KMS-11 (cell line): ENCODE measurements around the gene ARHGAP22.

Experiments used
- H2AFZ ChIP-seq: fragments of 200-600 bp; sonication (generic); 2 replicates; pipeline ENCODE4 v1.6.1; 2016; ENCODE audit warnings: antibody characterized with exemption, mixed run types, low read depth
- H3K27ac ChIP-seq: fragments of 200-600 bp; sonication (generic); 2 replicates; pipeline ENCODE4 v1.6.1; 2016; ENCODE audit warnings: mild to moderate bottlenecking, mixed run types
- H3K27me3 ChIP-seq: fragments of 200-600 bp; sonication (generic); 2 replicates; pipeline ENCODE4 v1.6.1; 2017; ENCODE audit warnings: mild to moderate bottlenecking, low read depth, mixed run types, moderate library complexity; ENCODE audit not compliant: insufficient read depth
- H3K36me3 ChIP-seq: fragments of 200-600 bp; sonication (generic); 2 replicates; pipeline ENCODE4 v1.6.1; 2017; ENCODE audit warnings: mild to moderate bottlenecking, mixed run types; ENCODE audit not compliant: insufficient read depth
- H3K4me1 ChIP-seq: fragments of 200-600 bp; sonication (generic); 2 replicates; pipeline ENCODE4 v1.6.1; 2016; ENCODE audit warnings: mild to moderate bottlenecking, low read depth, mixed run types; ENCODE audit not compliant: poor library complexity, severe bottlenecking
- H3K4me2 ChIP-seq: fragments of 200-600 bp; sonication (generic); 2 replicates; pipeline ENCODE4 v1.7.0; 2016; ENCODE audit warnings: mild to moderate bottlenecking, mixed run types
- H3K4me3 ChIP-seq: fragments of 200-600 bp; sonication (generic); IDR thresholded peaks from 2 replicates; pipeline ENCODE4 v1.6.1; 2017; ENCODE audit warnings: low read depth, low read length, mixed read lengths; ENCODE audit not compliant: insufficient read depth
- H3K79me2 ChIP-seq: fragments of 200-600 bp; sonication (generic); 2 replicates; pipeline ENCODE4 v1.6.1; 2016; ENCODE audit warnings: low read depth, mixed run types; ENCODE audit not compliant: insufficient read depth
- H3K9ac ChIP-seq: fragments of 200-600 bp; sonication (generic); 2 replicates; pipeline ENCODE4 v1.6.1; 2016; ENCODE audit warnings: mild to moderate bottlenecking, mixed run types
- H4K20me1 ChIP-seq: fragments of 200-600 bp; sonication (generic); 2 replicates; pipeline ENCODE4 v1.6.1; 2016; ENCODE audit warnings: mild to moderate bottlenecking, mixed run types; ENCODE audit not compliant: insufficient read depth
- TF ChIP-seq, protein P1 (sequence below): fragments of 200-600 bp; sonication (generic); conservative IDR thresholded peaks from 2 replicates; pipeline ENCODE4 v1.6.1; 2017; ENCODE audit warnings: low read depth, mild to moderate bottlenecking, antibody characterized with exemption, low read length, moderate library complexity, mixed read lengths

Gene ARHGAP22

DNA sequence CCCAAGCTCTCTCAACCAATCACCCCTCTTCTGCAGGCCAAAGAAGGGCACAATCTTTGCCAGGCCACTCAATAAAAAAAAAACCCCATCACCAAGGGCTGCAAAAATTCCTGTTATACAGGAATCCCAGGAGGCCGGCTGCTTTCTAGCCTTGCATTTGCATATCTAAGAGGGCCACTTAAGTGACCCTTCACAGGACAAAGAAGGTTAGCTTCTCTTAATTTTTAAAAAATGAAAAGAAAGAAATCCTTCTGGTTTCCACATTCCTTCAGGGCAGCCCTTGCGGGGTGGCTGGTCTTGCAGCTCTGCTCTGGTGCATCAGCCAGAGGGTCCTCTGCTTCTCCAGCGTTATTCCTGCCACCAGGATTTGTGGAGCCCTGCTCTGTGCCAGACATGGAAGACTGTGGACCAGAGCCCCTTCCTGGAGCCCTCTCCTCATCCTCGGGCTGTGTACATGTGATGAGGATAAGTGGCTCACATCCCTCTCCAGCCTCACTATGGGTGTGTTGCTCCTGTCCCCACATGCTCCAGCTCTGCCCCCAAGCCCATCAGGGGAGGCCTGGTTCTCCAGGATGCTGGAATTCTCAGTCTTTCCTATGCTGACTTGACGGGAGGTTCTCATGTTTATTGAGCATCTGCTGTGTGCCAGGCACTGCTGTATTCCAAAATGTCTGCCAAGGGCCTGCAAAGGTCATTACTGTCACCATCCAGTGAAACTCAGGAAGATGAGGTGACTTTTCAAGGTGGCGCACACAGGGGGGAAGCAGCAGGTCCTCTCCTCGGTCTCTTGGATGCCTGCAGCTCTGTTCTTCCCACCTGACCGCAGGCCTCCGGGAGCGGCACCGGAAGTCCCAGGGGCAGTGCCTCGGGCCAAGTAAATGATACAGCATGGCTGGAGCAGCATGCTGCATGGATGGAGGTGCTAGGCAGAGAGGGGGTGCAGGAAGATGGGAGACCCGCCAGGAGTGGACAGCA lies 67.7 kb downstream of the ARHGAP22 start:
- Histone ChIP-seq H2AFZ (no peak overlapping the region), H3K4me3 (no peak overlapping the region), H3K27me3 (no peaks in the 10 kb centered on the region), H3K4me1 (no peaks in the 10 kb centered on the region), H3K27ac (no peak overlapping the region), H3K4me2 (no peak overlapping the region), H3K79me2 (no peaks in the 10 kb centered on the region), H3K9ac (no peak overlapping the region), H4K20me1 (no peaks in the 10 kb centered on the region), H3K36me3 (no peaks in the 10 kb centered on the region)
- TF ChIP-seq, protein P1, sequence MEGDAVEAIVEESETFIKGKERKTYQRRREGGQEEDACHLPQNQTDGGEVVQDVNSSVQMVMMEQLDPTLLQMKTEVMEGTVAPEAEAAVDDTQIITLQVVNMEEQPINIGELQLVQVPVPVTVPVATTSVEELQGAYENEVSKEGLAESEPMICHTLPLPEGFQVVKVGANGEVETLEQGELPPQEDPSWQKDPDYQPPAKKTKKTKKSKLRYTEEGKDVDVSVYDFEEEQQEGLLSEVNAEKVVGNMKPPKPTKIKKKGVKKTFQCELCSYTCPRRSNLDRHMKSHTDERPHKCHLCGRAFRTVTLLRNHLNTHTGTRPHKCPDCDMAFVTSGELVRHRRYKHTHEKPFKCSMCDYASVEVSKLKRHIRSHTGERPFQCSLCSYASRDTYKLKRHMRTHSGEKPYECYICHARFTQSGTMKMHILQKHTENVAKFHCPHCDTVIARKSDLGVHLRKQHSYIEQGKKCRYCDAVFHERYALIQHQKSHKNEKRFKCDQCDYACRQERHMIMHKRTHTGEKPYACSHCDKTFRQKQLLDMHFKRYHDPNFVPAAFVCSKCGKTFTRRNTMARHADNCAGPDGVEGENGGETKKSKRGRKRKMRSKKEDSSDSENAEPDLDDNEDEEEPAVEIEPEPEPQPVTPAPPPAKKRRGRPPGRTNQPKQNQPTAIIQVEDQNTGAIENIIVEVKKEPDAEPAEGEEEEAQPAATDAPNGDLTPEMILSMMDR = no peak

DNA sequence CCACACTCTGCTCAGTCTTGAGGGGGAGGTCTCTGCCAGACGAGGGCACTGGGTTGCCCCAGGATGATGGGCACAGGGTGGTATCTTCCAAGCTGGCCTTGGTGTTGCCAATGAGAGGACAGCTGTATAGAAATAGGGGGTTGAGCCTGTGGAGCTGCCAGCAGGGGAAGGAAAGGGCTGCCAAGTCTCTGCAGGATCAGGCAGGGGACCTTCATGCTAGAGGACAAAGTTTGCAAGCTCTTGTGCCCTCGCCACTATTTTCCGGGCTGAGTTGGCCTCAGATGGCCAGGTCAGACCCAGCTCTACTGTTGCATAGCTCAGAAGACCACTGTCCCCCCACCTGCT lies 68.7 kb downstream of the ARHGAP22 start:
- H3K36me3 ChIP-seq = no peaks in the 10 kb centered on the region
- H3K27ac ChIP-seq = no peak overlapping the region
- H4K20me1 ChIP-seq = no peaks in the 10 kb centered on the region
- no peaks in the 10 kb centered on the region for H3K27me3 ChIP-seq
- H3K9ac ChIP-seq = no peak overlapping the region
- TF ChIP-seq, protein P1 = no peak
- no peak overlapping the region for H3K4me3 ChIP-seq
- no peak overlapping the region for H2AFZ ChIP-seq
- no peaks in the 10 kb centered on the region for H3K4me1 ChIP-seq
- no peak overlapping the region for H3K4me2 ChIP-seq
- H3K79me2 ChIP-seq = no peaks in the 10 kb centered on the region

DNA sequence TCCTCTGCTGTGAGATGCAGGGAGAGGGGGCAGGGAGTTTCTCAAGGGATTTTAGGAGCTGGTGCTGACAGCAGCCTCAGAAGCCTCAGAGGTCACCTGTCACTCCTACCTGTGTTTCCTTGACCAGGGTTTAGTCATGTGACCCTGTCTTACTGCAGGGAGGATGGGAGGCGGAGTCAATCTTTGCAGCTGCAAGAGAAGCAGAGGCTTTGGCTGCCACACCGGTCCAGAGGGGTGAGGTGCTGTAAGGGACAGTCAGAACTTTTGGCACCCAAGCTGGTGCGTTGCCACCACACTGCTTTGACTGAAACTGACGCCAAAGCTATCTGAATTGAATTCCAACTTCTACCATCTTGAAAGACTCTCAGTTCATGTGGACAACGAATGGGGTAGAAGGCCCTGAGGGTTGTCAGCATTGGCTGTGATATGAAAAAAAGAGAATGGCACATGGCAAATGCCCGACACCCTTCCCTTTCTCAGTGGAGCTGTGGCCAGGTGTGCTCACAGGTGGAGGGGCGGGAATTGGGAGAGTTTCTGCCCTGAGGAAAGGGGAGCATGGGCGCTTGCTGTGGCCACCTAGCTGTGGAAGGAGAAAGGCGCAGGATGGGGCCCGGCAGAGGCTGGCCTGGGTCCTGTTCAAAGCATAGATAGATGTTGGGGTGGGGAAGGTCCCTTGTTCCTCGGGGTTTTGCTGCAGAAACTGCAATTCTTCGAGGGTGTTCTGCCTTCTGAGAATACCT lies 69.3 kb downstream of the ARHGAP22 start:
- H2AFZ ChIP-seq = no peak overlapping the region
- TF ChIP-seq, protein P1 = no peak

DNA sequence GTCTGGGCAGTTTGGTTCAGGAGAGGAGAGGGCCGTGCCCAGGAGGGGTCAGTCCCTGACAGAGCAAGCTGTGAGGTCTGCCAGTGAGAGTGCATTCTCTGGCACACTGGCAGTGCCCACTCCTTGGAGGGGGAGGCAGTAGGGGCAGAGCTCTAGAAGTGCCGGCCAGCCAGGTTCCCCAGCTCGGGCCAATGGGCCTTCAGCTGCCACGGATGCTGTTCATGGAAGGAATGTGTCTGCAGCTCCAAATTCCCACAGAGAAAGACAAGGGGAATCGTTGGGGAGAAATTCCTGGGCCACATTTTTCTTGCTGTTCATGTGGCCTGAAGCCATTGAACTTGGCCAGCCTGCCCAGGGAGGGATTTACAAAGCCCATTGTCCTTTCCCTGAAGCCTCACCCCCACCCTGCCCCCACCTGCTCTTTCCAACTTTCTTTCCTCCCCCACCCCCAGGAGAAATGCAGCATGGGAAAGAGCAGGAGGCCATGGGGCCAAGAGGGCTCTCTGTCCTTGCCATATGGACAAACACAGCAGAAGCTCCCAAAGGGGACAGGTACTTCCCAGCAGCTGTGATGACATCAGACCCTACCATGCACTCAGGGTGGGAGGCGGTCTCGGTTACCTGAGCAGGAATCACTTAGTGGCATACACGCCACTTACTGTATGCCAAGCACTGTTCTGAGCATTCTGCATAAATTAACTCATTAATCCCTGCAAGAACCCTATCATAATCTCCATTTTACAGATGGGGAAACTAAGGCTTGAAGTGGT lies 70.7 kb downstream of the ARHGAP22 start:
- Histone ChIP-seq H3K4me2 (no peak overlapping the region), H3K36me3 (no peaks in the 10 kb centered on the region), H3K4me1 (no peaks in the 10 kb centered on the region), H3K27ac (no peak overlapping the region), H3K4me3 (no peak overlapping the region), H4K20me1 (no peaks in the 10 kb centered on the region), H3K9ac (no peak overlapping the region), H3K79me2 (no peaks in the 10 kb centered on the region), H2AFZ (no peak overlapping the region), H3K27me3 (no peaks in the 10 kb centered on the region)
- TF ChIP-seq, protein P1 = no peak

More for the DNA sequence above, 69.3 kb downstream of the ARHGAP22 start:
- Histone ChIP-seq H3K4me2 (no peak overlapping the region), H3K4me1 (no peaks in the 10 kb centered on the region), H3K9ac (no peak overlapping the region), H4K20me1 (no peaks in the 10 kb centered on the region), H3K27ac (no peak overlapping the region), H3K79me2 (no peaks in the 10 kb centered on the region), H3K36me3 (no peaks in the 10 kb centered on the region), H3K4me3 (no peak overlapping the region), H3K27me3 (no peaks in the 10 kb centered on the region)
